A549 treated with AZD2906 at 1 μM for 4 hours (cell line): ENCODE results near the gene ZYX. TPM values are rescaled to one million over a fixed set of nuclear protein-coding genes. Genes with fewer than 3 reads are reported as not detected.

Experiments
- total RNA-seq: library from RNA; stranded (reverse); fragments of 200-300 nt; extraction: Qiagen RNA extraction; gene quantifications from 5 replicates; pipeline ENCODE4 v1.2.3, GENCODE V29; 2022

ZYX gene, protein sequence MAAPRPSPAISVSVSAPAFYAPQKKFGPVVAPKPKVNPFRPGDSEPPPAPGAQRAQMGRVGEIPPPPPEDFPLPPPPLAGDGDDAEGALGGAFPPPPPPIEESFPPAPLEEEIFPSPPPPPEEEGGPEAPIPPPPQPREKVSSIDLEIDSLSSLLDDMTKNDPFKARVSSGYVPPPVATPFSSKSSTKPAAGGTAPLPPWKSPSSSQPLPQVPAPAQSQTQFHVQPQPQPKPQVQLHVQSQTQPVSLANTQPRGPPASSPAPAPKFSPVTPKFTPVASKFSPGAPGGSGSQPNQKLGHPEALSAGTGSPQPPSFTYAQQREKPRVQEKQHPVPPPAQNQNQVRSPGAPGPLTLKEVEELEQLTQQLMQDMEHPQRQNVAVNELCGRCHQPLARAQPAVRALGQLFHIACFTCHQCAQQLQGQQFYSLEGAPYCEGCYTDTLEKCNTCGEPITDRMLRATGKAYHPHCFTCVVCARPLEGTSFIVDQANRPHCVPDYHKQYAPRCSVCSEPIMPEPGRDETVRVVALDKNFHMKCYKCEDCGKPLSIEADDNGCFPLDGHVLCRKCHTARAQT
- total RNA-seq, result 162 to 216 TPM (median 196 TPM) in 5 replicates

DNA sequence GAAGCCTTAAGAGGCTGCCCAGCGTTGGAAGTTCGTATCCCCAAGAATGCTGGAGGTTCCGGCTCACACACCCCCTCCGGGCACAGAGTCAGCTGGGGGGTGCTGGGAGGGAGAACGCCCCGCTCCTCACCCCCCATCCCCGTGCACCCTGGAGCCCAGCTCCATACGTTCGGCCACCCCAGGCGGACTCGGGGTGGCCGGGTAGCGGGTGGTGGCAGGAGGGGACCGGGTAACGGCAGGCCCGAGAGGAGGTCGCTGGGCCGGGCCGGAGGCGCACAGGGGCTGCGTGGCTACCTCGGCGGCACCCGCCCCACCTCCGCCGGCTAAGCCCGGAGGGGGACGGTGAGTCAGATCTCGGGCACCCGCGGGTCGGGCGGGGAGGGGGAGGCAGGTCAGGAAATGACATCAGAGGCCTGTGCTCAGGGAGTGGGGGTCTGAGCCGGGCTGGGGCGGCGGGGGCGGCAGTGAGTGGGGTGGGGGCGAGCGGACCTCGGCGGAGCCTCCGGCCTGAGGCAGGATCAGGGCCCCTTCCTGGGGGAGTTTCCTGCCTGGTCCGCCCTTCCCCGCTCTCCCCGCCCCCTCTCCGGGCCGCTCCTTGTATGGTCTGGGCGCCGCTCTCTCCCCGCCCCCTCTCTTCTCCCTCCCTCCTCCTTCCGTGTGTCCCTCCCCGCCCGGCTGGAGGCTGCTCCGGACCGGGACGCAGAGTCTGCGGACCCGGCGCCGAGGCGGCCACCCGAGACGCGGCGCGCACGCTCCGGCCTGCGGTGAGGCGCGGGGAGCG, at the start of gene ZYX:
Gene ZYX (plus strand): TSS at position 700 of the 781 bp plus-strand sequence. CDS start 227 bp downstream, outside the sequence.

DNA sequence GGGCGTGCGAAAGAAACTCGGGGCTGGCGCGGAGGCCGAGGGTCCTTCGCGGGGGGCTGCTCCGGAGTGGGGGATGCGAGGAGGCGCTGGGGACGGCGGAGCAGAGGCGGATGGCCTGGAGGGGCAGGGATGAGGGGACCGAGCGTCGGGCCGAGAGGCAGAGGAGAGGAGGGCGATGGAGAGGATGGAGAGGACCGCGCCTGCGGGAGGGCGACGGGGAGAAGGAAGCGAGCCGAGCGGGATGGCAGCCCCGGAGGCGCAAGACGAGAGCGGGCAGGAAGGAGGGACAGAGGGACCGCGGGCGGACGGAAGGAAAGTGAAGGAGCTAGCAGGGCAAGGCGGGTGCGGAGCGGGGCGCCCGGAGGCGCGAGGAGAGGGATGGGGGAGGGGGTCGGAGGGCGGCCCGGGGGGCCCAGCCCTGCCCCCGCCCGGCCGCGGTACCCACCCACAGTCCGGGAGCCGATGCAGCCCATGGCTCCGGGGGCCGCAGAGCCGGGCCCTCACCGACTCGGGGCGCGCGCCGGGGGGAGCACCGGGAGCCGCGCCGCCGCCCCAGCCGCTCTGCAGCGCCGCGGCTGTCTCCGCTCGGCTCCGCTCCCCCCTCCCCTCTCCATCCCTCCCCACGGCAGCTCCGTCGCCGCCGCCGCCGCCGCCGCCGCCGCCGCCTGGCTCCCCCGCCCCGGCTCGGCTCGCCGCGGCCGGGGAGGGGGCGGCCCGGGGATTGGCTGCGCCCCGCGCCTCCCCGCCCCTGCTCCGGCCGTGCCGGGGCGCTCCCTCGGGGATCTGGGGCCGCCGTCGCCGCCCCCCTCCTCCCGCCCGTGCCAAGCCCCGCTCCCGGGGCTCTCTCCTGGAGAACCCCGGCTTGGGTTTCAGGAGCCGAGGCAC, 18.8 kb upstream of the ZYX start, which contains the start of gene FAM131B:
Gene FAM131B (minus strand): TSS at position 583 of the 885 bp plus-strand sequence. CDS start 110 bp downstream, at position 473.

DNA sequence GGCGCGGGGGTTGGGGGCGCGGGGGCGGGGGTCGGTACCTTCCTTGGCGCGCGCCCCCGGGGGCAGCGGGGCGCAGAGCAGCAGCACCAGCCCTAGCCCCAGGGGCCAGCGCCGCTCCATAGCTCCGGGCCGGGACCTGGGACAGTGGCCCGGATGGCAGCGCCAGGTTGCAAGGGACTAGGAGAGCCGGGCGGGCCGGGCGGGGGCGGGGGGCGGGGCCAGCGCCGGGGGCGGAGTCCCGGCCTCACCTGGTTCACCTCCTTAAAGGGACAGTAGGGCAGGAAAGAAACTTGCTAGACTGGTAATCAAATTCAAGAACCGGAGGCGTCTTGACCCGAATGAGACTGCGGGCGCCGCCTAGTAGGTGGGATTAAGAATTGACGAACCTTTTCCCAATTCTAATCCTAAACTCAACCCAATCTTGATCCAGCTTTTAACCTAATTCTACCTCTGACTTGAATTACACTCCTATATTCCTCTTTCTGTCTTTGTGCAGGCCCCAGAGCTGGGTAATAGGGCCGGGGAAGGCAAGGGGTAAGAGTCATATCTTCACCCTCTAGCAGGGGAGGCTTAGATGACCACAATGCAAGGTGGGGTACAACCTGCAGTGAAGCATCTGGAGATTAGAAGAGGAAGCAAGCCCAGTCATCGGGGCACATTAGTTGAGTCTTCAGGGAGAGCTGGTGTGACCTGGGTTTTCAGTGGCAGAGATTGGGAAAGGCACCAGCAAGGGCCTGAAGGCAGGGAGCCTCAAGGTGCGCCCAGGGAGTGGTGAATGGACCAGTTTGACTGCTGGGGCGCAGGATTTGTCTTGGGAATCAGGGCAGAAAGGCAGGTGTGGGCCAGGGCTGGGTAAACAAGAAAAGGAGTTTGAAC, 27.8 kb downstream of the ZYX start, which contains the start of gene EPHA1:
Gene EPHA1 (minus strand): TSS at position 171 of the 876 bp plus-strand sequence. CDS start 51 bp downstream, at position 120.

Other genes starting within 250 kb of the ZYX start
- 0.16 to 0.41 TPM (median 0.29 TPM) in 3 of 5 replicates, not detected in the others for gene PIP, start 249.3 kb upstream of the ZYX start, total RNA-seq
- gene TAS2R39, start 197.9 kb upstream of the ZYX start, total RNA-seq, result not detected in 5 replicates
- not detected in 5 replicates for gene TAS2R40, start 159.3 kb upstream of the ZYX start, total RNA-seq
- gene GSTK1, start 117.9 kb upstream of the ZYX start, total RNA-seq, result 106 to 121 TPM (median 118 TPM) in 5 replicates
- 0.66 to 1.2 TPM (median 1.2 TPM) in 5 replicates for gene TMEM139, start 96.4 kb upstream of the ZYX start, total RNA-seq
- gene CASP2, start 93.0 kb upstream of the ZYX start, total RNA-seq, result 17.4 to 23.3 TPM (median 19.3 TPM) in 5 replicates
- gene CLCN1, start 65.2 kb upstream of the ZYX start, total RNA-seq, result 0.02 to 0.08 TPM (median 0.03 TPM) in 4 of 5 replicates, not detected in the other
- 0.28 to 0.40 TPM (median 0.37 TPM) in 5 replicates for gene FAM131B, start 18.6 kb upstream of the ZYX start, total RNA-seq
- gene EPHA1, start 27.5 kb downstream of the ZYX start, total RNA-seq, result 0.05 TPM in 1 of 5 replicates, not detected in the others
- not detected in 5 replicates for gene TAS2R60, start 62.1 kb downstream of the ZYX start, total RNA-seq
- not detected in 5 replicates for gene TAS2R41, start 96.5 kb downstream of the ZYX start, total RNA-seq
- not detected in 5 replicates for gene CTAGE15, start 190.5 kb downstream of the ZYX start, total RNA-seq
- gene TCAF2, start 239.6 kb downstream of the ZYX start, total RNA-seq, result 1.2 to 1.5 TPM (median 1.4 TPM) in 5 replicates